Measurements from ENCODE around the gene PALM.

Gene PALM

DNA sequence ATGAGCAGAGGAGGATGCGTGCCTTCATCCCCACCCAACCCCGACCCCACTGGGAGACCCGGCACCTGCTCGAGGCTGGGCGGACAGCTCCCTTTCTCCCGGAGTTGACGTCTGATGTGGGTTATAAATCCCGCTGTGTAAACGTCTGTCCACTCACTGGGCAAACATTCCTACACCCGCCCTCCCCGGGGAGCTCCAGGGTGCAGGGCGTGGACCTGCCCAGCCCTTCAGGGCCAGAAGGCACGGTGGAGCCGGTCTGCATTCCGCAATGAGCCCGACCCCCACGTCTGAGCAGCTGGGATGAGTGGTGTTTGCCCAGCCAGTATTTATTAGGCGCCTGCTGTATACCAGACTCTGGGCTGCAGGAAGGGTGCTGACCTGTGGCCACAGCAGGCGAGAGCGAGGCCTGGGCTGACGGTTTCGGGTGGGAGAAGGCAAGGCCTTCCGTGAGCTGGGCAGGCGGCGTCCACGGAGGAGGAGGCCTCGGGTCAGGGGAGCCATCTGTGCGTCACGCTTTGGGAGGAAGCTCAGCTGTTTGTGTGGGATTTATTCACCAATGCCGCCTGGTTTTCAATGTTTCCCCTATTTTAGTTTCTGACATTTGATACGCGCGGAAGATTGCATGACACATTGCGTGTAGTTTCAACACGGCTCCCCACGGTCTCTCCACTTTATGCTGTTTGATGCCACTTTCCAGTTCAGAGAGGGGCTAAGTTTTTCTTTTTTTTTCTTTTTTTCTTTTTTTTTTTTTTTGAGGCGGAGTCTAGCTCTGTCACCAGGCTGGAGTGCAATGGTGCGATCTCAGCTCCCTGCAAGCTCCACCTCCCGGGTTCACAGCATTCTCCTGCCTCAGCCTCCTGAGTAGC, 44.1 kb downstream of the PALM start:
- DNase-seq (ENCODE audit: low read depth): no peak

DNA sequence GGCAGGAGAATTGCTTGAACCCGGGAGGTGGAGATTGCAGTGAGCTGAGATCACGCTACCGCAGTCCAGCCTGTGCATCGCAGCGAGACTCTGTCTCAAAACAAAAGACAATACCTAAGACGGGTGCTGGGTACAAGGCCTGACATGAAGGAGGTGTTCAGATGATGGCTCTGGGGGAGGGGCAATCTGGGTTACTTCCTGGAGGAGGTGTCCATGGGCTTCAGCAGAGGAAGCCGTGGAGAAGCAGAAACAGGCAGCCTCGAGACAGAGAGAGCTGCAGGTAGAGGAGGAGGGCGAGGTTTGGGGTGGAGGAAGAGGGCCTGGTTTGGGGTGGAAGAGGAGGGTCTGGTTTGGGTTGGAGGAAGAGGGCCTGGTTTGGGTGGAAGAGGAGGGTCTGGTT, 45.8 kb downstream of the PALM start:
- no peak for DNase-seq (ENCODE audit: low read depth)

DNA sequence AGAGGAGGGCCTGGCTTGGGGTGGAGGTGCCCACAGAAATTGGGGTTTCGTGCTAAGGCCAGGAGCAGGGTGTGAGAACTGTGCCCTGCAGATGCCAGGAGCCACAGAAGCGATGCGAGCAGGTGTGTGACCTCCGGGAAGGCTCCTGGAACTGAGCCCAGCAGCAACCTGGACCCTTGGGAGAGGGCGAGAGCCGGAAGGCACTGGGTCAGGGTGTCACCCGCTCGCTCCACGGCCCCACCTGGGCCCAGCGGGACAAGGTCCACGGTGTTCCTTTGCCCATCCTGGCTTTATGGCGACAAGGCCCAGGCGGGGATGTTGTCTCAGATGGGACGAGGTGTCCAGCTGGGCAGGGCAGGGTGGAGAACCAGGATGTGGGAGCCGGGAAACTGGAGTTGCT, 46.3 kb downstream of the PALM start:
- no peak for DNase-seq (ENCODE audit: low read depth)

DNA sequence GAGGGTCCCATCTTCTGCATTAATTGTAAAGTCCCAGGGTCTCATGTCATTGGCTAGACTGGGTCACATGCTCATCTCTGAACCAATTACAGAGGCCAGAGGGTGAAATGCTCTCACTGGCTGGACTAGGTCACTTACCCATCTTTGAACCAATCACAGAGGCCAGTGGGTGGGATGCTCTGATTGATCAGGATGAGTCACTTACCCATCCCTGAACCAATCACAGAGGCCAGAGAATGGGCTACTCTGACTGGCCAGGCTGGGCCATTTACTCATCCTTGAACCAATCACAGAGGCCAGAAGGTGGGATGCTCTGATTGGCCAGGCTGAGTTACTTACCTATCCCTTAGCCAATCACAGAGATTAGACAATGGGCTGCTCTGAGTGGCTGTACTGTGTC, 47.5 kb downstream of the PALM start:
- DNase-seq (ENCODE audit: low read depth): no peak

DNA sequence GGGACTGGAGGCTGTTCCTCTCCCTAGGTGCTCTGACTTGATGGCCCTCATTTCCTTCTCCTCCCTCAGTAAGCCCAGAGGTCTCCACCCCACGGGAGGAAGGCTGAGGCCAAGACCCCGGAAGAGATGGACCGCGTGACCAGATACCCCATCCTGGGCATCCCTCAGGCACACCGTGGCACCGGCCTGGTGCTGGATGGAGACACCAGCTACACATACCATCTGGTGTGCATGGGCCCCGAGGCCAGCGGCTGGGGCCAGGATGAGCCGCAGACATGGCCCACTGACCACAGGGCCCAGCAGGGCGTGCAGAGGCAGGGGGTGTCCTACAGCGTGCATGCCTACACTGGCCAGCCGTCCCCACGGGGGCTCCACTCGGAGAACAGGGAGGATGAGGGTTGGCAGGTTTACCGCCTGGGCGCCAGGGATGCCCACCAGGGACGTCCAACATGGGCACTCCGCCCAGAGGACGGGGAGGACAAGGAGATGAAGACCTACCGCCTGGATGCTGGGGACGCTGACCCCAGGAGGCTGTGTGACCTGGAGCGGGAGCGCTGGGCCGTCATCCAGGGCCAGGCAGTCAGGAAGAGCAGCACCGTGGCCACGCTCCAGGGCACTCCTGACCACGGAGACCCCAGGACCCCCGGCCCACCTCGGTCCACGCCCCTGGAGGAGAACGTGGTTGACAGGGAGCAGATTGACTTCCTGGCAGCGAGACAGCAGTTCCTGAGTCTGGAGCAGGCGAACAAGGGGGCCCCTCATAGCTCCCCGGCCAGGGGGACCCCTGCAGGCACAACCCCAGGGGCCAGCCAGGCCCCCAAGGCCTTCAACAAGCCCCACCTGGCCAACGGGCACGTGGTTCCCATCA, 48.3 kb downstream of the PALM start:
- no peak for DNase-seq (ENCODE audit: low read depth)

DNA sequence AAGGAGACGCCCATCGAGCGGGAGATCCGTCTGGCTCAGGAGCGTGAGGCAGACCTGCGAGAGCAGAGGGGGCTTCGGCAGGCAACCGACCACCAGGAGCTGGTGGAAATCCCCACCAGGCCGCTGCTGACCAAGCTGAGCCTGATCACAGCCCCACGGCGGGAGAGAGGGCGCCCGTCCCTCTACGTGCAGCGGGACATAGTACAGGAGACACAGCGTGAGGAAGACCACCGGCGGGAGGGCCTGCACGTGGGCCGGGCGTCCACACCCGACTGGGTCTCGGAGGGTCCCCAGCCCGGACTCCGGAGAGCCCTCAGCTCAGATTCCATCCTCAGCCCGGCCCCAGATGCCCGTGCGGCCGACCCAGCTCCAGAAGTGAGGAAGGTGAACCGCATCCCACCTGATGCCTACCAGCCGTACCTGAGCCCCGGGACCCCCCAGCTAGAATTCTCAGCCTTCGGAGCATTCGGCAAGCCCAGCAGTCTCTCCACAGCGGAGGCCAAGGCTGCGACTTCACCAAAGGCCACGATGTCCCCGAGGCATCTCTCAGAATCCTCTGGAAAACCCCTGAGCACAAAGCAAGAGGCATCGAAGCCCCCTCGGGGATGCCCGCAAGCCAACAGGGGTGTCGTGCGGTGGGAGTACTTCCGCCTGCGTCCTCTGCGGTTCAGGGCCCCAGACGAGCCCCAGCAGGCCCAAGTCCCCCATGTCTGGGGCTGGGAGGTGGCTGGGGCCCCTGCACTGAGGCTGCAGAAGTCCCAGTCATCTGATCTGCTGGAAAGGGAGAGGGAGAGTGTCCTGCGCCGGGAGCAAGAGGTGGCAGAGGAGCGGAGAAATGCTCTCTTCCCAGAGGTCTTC, 49.3 kb downstream of the PALM start:
- DNase-seq (ENCODE audit: low read depth): no peak

DNA sequence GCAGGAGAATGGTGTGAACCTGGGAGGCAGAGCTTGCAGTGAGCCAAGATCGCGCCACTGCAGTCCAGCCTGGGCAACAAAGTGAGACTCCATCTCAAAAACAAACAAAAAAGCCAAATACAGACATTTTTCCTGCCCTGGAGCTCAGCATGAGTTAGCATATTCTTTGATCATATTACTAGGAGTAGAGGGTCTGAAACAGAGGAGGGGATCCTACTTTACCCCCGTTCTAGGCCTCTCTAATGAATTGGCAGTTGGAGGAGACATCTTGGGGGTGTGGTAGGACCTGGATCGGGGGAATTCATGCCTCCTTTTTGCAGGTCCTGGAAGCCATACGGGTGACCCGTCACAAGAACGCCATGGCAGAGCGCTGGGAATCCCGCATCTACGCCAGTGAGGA, 54.4 kb downstream of the PALM start:
- no peak for DNase-seq (ENCODE audit: low read depth)

DNA sequence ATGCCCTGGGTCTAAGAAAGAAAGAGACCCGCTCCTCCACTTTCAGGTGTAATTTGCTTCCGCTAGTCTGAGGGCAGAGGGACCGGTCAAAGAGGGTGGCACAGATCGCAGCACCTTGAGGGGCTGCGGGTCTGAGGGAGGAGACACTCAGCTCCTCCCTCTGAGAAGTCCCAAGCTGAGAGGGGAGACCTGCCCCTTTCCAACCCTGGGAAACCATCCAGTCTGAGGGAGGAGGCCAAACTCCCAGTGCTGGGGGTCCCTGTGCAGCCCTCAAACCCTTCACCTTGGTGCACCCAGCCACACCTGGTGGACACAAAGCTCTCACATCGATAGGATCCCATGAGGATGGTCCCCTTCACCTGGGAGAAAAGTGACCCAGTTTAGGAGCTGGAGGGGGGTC, 55.1 kb downstream of the PALM start:
- DNase-seq (ENCODE audit: low read depth): no peak

DNA sequence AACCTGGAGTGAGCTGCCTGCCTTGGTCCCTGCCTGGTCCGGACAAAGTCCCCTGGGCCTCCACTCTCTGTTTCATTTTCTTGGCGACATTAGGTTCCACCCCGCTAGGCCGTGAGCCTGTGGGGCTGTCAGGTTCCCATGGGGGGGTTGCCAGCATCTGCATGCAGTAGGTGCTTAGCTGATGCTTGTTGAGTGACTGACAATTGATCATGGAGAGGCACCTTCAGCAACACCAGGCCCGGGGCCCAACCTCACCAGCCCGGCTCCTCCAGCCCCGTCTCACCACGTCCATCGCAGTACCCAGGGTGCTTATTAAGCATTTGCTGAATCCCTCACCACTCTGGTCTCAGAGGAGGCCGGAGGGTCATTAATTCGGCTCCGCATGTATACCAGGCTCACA, 55.6 kb downstream of the PALM start:
- no peak for DNase-seq (ENCODE audit: low read depth)

DNA sequence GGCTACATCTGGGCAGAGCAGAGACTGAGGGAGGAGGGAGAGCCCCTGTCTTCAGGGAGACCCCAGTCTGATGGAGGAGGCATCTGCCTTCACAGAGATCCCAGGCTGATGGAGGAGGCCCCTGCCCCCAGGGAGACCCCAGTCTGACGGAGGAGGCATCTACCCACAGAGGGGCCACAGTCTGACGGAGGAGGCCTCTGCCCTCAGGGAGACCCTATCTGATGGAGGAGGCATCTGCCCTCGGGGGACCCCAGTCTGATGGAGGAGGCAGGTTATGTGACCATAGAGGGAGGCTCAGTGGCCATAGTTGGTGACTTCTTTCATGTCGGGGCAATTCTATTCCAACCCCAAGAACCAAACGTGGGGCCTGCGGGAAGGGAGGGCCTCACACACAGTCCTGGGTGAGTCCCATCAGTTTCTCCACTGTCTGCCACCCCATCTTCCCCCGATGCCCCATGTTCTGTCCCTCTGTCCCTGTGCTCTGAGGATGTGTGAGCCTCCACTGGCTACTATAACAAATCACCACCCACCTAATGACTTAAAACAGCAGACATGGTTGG, 56.5 kb downstream of the PALM start:
- DNase-seq (ENCODE audit: low read depth): no peak

DNA sequence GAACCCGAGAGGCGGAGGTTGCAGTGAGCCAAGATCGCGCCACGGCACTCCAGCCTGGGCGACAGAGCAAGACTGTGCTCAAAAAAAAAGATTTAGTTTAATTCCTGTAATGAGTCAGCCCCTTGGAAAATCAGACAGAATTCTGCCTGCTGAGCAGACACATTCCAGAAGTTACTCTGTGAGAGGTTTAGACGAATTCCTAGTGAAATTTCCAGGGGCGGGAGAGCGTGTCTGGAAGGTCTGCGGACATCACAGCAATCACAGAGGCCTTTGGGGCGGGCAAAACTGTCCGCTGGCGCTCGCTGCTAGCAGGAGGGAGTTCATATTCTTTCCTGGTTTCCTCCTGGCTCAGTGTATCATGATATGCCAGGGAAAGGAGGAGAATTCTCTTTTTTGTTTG, 59.7 kb downstream of the PALM start:
- DNase-seq (ENCODE audit: low read depth): no peak

DNA sequence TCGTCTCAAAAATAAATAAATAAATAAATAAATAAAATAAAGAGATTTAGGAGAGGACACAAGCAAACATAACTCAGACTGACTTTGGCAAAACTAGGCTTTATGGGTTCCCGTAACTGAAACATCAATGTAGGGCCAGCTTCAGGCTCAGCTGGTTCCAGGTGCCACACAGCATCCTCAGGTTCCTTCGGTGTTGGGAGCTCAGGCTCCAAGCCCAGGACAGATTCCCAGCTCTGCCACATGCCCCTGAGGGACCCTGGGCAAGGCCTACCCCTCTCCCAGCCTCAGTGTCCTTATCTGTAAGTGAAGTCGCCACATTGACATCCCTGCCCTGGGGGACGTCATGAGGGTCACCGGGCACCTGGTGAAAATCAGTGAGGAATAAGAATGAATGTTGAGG, 60.9 kb downstream of the PALM start:
- DNase-seq (ENCODE audit: low read depth): no peak

DNA sequence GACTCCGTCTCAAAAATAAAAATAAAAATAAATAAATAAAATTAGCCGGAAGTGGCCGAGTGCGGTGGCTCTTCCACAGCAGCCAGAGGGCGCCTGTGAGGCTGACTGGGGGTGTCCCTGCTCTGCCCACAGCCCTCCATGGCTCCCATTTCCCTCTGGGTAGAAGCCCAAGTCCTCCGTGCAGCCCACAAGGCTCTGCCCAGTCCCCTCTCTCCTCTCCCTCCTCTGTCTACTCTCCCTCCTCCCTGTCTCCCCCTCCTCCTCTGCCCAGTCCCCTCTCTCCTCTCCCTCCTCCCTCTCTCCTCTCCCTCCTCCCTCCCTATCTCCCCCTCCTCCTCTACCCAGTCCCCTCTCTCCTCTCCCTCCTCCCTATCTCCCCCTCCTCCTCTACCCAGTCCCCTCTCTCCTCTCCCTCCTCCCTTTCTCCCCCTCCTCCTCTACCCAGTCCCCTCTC, 62.6 kb downstream of the PALM start:
- no peak for DNase-seq (ENCODE audit: low read depth)

DNA sequence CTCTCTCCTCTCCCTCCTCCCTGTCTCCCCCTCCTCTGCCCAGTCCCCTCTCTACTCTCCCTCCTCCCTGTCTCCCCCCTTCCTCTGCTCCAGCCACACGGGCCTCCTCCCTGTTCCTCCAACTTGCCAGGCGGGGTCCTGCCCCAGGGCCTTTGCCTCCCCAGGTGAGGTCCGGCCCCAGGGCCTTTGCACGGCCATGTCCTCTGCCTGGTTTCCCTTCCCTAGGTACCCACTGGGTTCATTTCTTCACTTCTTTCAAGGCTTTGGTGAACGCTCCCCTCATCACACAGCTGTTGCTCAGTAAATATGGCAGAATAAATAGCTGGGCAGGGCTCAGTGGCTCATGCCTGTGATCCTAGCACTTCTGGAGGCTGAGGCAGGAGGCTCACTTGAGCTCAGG, 63.3 kb downstream of the PALM start:
- no peak for DNase-seq (ENCODE audit: low read depth)

DNA sequence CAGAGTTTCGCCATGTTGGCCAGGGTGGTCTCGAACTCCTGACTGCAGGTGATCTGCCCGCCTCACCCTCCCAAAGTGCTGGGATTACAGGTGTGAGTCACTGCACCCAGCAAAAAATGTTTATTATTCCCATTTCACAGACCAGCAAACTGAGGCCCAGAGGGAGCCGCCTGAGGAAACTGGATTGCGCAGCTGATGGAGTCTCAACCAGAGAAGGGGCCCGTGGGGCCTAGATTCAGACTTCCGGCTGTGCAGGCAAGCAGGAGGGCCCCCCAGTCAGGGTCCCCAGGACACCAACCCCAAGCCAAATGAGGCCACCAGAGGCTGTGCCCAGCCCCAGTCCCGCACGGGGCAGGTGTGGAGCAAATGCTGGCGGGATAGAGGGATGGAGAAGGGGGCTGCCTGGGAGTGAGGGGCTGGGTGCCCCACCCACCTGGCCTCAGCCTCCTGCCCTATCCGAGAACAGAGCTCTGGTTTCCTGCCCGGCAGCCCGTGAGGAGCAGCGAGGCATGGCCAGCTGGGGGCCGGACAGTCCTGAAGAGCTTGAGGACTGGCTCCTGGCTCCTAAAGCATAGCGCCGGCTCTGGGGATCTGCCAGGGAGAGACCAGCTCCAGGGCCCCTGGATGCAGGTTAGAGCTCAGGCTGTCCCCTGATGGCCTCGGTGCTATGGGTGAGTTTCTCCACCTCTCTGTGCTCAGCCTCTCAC, 64.1 kb downstream of the PALM start:
- DNase-seq (ENCODE audit: low read depth): no peak

DNA sequence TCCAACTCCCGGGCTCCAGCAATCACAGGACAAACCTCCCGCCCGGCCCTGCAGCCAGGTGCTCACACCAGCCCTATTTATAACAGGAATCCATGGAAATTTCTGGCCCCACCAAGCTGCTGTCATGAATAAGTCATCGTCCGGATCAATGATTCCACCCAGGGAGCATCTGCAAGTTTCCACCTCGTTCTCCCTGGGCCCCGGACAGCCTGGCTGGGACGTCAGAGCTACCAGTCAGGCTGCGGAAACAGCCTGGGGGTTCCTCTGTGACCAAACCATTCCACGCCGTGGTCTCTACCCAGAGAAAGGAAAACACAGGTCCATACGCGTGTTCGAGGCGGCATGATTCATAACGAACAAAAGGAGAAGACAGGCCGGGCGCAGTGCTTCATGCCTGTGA, 67.8 kb downstream of the PALM start:
- DNase-seq (ENCODE audit: low read depth): no peak

DNA sequence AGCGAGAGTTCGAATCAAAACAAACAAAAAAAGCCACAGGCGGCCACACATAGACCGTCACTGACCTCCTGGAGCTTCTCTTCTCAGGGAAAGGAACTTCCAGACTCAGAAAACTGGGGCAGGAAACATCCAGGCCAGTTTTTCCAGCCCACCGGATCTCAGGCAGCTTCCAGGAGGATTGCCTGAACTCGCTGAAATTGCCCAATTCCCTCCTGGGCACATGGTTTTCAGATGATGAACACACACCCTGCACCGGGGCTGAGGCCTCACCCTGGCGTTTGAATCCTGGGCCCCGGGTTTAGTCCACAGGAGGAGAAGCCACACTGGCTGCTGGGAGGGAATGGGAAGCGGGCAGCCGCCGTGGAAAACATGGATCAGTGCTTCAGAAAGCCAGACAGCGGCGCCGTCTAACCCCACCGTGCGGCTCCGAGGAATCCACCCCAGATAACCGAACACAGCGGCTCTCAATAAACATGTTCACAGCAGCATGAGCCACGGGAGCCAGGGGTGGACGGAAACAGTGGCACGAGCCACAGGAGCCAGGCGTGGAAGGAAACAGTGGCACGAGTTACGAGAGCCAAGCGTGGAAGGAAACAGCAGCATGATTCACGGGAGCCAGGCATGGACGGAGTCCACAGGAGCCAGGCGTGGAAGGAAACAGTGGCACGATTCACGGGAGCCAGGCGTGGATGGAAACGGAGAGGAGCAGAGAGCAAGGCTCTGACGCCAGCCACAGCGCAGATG, 70.3 kb downstream of the PALM start:
- DNase-seq (ENCODE audit: low read depth): no peak

DNA sequence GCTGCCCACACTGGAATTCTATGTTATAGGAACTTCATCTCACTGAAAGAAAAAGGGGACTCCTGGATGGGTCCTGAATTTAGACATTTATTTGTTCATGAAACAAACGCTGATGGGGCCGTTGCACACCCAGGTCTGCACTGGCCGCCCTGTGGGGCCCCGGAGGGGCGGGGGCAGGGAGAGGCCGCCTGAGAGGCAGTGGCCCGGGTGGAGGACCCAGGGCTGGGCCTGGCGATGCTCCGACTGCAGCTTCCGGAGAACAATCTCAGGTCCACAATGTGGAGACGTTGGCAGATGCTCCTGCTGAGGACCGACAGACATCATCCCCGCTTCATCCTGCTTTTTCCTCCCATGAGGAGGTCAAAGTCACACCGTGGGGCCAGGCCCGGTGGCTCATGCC, 72.2 kb downstream of the PALM start:
- no peak for DNase-seq (ENCODE audit: low read depth)

DNA sequence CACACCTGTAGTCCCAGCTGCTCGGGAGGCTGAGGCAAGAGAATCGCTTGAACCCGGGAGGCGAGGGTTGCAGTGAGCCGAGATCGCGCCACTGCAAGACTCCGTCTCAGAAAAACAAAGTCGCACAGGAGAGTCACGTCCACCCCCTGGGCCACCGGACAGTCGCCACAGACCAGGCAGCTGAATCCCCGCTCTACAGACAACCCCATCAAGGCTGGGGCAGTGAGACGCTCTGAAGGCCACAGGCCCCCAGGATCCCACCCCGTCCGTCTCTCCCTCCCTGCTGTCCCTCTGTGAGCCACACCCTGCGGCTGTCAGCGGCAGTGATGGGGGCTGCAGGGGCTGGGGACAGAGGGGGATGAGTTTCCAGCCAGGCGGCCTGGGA, 73.1 kb downstream of the PALM start:
- no peak for DNase-seq (ENCODE audit: low read depth)

DNA sequence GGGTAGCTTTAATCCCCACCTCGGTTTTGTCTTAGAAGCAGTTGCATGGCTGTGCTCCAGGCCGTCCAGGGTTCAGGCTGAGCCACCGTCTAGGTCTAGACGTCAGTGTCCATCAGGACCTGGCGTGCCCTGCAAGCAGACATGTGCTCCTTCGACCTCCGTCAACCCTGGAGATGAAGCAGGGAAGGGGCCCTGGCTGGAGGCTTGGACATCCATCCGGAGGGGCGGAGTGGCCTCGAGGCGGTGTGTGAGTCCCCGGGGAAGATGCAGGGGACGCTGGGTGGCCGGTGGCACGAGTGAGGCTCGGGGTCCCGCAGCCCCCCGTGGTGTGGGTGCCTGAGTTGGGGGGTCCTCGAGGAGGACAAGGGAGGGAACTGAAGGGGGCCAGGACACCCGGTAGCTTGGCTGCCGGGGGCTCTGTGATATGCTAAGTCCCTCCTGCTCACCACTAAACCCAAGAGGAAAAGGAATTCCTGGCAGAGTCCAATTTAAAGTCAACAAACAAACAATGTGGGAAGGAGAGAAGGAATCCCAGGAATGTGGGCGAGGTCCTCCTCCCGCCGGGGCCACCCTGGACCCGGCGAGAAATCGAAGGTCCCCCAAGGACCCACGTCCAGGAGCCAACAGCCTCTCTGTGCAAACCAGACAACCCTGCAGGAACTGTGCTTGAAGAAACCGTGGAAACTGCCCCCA, 73.6 kb downstream of the PALM start:
- no peak for DNase-seq (ENCODE audit: low read depth)
